ENCODE measurements around the gene KCND2. TPM values are rescaled to one million over a fixed set of nuclear protein-coding genes. Genes with fewer than 3 reads are reported as not detected.

Gene KCND2
- total RNA-seq, 1 experiment from 2014 or later: not detected

DNA sequence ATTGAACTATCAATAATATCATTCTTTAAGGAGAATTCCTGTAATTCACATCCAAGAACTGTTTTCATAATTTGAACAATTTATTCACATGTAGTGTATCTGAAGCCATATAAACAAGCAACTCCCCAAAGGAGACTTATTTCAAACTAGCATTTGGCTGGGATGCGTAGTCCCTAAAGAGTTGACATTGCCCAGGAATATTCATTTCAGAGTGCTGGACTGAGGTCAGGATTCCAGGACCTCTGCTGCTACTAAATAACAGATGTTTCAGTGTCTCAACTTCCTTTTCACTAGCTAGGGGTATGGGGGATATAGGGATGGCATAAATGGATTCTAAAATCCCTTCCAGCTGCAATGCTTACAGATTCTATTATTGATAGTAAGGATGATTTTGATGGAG, 408.0 kb downstream of the KCND2 start:
- TF ChIP-seq TCF7L2 (IDR thresholded peaks at IDR 0.05; ENCODE audit: low read depth, low read length): no peak
- in situ Hi-C loops (cut with HindIII; ENCODE audit: low pct_unique_long_range_greater_than_20kb, low sequenced_read_pairs) (no loop called here), intact Hi-C loops (cut with micrococcal nuclease; ENCODE audit: unreplicated experiment) (no loop called here)
- BruUV-seq (replicated peaks): no TSS peak
- Histone ChIP-seq H3K27ac (ENCODE audit: low read length) (no peak overlapping the region), H3K4me3 (ENCODE audit: low read depth in 2 of 2, low read length in 2 of 2) (no peak overlapping the region), H3K9me3 (ENCODE audit: control insufficient read depth, insufficient read depth, low read depth, low read length) (no peaks in the 10 kb centered on the region), H3K27me3 (ENCODE audit: control insufficient read depth, insufficient read depth, low read length) (no peaks in the 10 kb centered on the region), H3K4me1 (ENCODE audit: control insufficient read depth, insufficient read depth, low read length) (no peaks in the 10 kb centered on the region), H3K36me3 (ENCODE audit: control insufficient read depth, insufficient read depth, low read length) (no peaks in the 10 kb centered on the region)
- ATAC-seq (no peak), DNase-seq (ENCODE audit: low read depth, low spot score) (no peak)
- POLR2A ChIA-PET: no interaction called here
- CTCF ChIA-PET: no interaction called here

DNA sequence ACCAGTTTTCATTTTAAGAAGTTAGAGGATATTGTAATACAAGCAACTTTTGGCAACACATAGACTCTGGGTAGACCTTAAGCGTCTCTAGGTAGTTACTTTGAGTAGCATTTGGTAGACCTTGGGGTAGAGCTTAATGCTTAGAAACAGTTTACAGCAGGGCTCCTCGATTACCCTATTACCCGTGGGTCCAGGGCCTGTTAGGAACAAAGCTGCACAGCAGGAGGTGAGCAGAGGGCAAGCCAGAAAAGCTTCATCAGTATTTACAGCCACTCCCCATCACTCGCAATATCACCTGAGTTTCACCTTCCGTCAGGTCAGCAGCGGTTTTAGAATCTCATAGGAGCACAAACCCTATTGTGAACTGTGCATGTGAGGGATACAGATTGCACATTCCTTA, 411.5 kb downstream of the KCND2 start:
- Histone ChIP-seq H3K27me3 (ENCODE audit: control insufficient read depth, insufficient read depth, low read length) (no peaks in the 10 kb centered on the region), H3K36me3 (ENCODE audit: control insufficient read depth, insufficient read depth, low read length) (no peaks in the 10 kb centered on the region), H3K4me1 (ENCODE audit: control insufficient read depth, insufficient read depth, low read length) (no peaks in the 10 kb centered on the region), H3K4me3 (ENCODE audit: low read depth in 2 of 2, low read length in 2 of 2) (no peak overlapping the region), H3K27ac (ENCODE audit: low read length) (no peak overlapping the region), H3K9me3 (ENCODE audit: control insufficient read depth, insufficient read depth, low read depth, low read length) (no peaks in the 10 kb centered on the region)
- POLR2A ChIA-PET: no interaction called here
- no TSS peak for BruUV-seq (replicated peaks)
- intact Hi-C loops (cut with micrococcal nuclease; ENCODE audit: unreplicated experiment): no loop called here
- TF ChIP-seq, protein P1, sequence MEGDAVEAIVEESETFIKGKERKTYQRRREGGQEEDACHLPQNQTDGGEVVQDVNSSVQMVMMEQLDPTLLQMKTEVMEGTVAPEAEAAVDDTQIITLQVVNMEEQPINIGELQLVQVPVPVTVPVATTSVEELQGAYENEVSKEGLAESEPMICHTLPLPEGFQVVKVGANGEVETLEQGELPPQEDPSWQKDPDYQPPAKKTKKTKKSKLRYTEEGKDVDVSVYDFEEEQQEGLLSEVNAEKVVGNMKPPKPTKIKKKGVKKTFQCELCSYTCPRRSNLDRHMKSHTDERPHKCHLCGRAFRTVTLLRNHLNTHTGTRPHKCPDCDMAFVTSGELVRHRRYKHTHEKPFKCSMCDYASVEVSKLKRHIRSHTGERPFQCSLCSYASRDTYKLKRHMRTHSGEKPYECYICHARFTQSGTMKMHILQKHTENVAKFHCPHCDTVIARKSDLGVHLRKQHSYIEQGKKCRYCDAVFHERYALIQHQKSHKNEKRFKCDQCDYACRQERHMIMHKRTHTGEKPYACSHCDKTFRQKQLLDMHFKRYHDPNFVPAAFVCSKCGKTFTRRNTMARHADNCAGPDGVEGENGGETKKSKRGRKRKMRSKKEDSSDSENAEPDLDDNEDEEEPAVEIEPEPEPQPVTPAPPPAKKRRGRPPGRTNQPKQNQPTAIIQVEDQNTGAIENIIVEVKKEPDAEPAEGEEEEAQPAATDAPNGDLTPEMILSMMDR (IDR thresholded peaks at IDR 0.05): no peak
- TF ChIP-seq TCF7L2 (IDR thresholded peaks at IDR 0.05; ENCODE audit: low read depth, low read length): no peak
- TF ChIP-seq POLR2AphosphoS5 (IDR thresholded peaks at IDR 0.05; ENCODE audit: low read depth, low read length): no peak
- TF ChIP-seq, protein P2, sequence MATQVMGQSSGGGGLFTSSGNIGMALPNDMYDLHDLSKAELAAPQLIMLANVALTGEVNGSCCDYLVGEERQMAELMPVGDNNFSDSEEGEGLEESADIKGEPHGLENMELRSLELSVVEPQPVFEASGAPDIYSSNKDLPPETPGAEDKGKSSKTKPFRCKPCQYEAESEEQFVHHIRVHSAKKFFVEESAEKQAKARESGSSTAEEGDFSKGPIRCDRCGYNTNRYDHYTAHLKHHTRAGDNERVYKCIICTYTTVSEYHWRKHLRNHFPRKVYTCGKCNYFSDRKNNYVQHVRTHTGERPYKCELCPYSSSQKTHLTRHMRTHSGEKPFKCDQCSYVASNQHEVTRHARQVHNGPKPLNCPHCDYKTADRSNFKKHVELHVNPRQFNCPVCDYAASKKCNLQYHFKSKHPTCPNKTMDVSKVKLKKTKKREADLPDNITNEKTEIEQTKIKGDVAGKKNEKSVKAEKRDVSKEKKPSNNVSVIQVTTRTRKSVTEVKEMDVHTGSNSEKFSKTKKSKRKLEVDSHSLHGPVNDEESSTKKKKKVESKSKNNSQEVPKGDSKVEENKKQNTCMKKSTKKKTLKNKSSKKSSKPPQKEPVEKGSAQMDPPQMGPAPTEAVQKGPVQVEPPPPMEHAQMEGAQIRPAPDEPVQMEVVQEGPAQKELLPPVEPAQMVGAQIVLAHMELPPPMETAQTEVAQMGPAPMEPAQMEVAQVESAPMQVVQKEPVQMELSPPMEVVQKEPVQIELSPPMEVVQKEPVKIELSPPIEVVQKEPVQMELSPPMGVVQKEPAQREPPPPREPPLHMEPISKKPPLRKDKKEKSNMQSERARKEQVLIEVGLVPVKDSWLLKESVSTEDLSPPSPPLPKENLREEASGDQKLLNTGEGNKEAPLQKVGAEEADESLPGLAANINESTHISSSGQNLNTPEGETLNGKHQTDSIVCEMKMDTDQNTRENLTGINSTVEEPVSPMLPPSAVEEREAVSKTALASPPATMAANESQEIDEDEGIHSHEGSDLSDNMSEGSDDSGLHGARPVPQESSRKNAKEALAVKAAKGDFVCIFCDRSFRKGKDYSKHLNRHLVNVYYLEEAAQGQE (IDR thresholded peaks at IDR 0.05; ENCODE audit: insufficient read depth in 1 of 2, low read depth in 2 of 2, low read length in 1 of 2): no peak
- no peak for TF ChIP-seq SIN3A (IDR thresholded peaks at IDR 0.05; ENCODE audit: borderline replicate concordance, insufficient read depth, low read depth, low read length)
- in situ Hi-C loops (cut with HindIII; ENCODE audit: low pct_unique_long_range_greater_than_20kb, low sequenced_read_pairs): no loop called here
- CTCF ChIA-PET: no interaction called here
- ATAC-seq (no peak), DNase-seq (ENCODE audit: low read depth, low spot score) (no peak)

DNA sequence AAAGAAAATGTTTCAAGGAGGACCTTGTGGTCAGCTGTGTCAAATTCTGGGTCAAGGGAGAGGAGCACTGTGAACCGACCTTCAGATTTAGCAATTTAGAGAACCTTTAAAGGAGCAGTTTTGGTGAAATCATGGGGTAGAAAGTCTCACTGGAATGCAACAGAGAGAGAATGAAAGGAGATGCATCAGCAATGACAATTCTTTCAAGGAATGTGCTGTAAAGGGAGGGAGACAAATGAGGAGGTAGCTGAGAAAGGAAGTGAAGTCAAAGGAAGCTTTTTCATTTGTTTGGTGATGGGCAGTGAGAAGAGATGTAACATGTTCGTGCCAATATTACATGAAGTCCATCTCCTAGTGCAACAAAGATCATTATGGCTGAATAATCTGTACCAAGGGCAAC, 418.9 kb downstream of the KCND2 start:
- H3K4me3 ChIP-seq (ENCODE audit: low read depth in 2 of 2, low read length in 2 of 2): no peak overlapping the region
- H3K36me3 ChIP-seq (ENCODE audit: control insufficient read depth, insufficient read depth, low read length): no peaks in the 10 kb centered on the region
- no peaks in the 10 kb centered on the region for H3K27me3 ChIP-seq (ENCODE audit: control insufficient read depth, insufficient read depth, low read length)
- in situ Hi-C loops (cut with HindIII; ENCODE audit: low pct_unique_long_range_greater_than_20kb, low sequenced_read_pairs) (no loop called here), intact Hi-C loops (cut with micrococcal nuclease; ENCODE audit: unreplicated experiment) (no loop called here)
- BruUV-seq (replicated peaks): no TSS peak
- DNase-seq (ENCODE audit: low read depth, low spot score) (no peak), ATAC-seq (no peak)
- no peaks in the 10 kb centered on the region for H3K9me3 ChIP-seq (ENCODE audit: control insufficient read depth, insufficient read depth, low read depth, low read length)
- no peaks in the 10 kb centered on the region for H3K4me1 ChIP-seq (ENCODE audit: control insufficient read depth, insufficient read depth, low read length)
- ChIA-PET CTCF (no interaction called here), POLR2A (no interaction called here)
- TF ChIP-seq POLR2AphosphoS5 (IDR thresholded peaks at IDR 0.05; ENCODE audit: low read depth, low read length): no peak
- TF ChIP-seq, protein P2 (IDR thresholded peaks at IDR 0.05; ENCODE audit: insufficient read depth in 1 of 2, low read depth in 2 of 2, low read length in 1 of 2): no peak
- TF ChIP-seq, protein P1 (IDR thresholded peaks at IDR 0.05): no peak
- TF ChIP-seq TCF7L2 (IDR thresholded peaks at IDR 0.05; ENCODE audit: low read depth, low read length): no peak
- no peak for TF ChIP-seq SIN3A (IDR thresholded peaks at IDR 0.05; ENCODE audit: borderline replicate concordance, insufficient read depth, low read depth, low read length)
- H3K27ac ChIP-seq (ENCODE audit: low read length): no peak overlapping the region

Measured in Panc1 (cell line).